ENCODE results near the gene SBSN. TPM values are rescaled to one million over a fixed set of nuclear protein-coding genes. Genes with fewer than 3 reads are reported as not detected.

The SBSN gene
- total RNA-seq, 1 experiment from 2014 or later: 0.15 TPM

- H3K14ac ChIP-seq (ENCODE audit: insufficient read depth, low read length): no peak overlapping the region
- no peaks in the 10 kb centered on the region for H3K79me2 ChIP-seq (ENCODE audit: insufficient read depth, low read length)
- H3K4me2 ChIP-seq (ENCODE audit: insufficient read depth, insufficient read length, low read length): no peak overlapping the region
- peaks cover 4% of the 10 kb centered on the region for H3K23me2 ChIP-seq (ENCODE audit: insufficient read length, low read depth, low read length, poor library complexity, severe bottlenecking)
- H2BK15ac ChIP-seq (ENCODE audit: low read depth, low read length): no peak overlapping the region
- H3K27ac ChIP-seq (ENCODE audit: insufficient read length, low read depth, low read length): no peak overlapping the region
- no peak overlapping the region for H2AFZ ChIP-seq (ENCODE audit: low read length)
- Mint-ChIP-seq H3K27me3 (ENCODE audit: low read depth) (peaks cover 27% of the 10 kb centered on the region), H3K36me3 (ENCODE audit: insufficient read depth in 1 of 3, low read depth in 3 of 3) (no peaks in the 10 kb centered on the region; a peak in 1 of 7 replicates), H3K9me3 (no peaks in the 10 kb centered on the region; a peak in 1 of 5 replicates), H3K4me3 (no peak overlapping the region; a peak in 1 of 5 replicates), H3K27ac (no peak overlapping the region; a peak in 1 of 7 replicates), H3K4me1 (peaks cover 20 to 37% of the 10 kb centered on the region in 2 experiments)
- no peaks in the 10 kb centered on the region for H3K9me3 ChIP-seq (ENCODE audit: control insufficient read depth, low read depth, low read length)
- H3K18ac ChIP-seq (ENCODE audit: insufficient read length, low read depth, low read length): no peak overlapping the region
- H3K4ac ChIP-seq (ENCODE audit: low read depth, low read length): no peak overlapping the region
- H4K8ac ChIP-seq (replicated peaks; ENCODE audit: insufficient read length, low read depth, low read length): no peak overlapping the region
- no peaks in the 10 kb centered on the region for H4K20me1 ChIP-seq (ENCODE audit: control insufficient read depth, insufficient read depth, insufficient read length)
- H3K79me1 ChIP-seq (ENCODE audit: insufficient read depth, low read depth, low read length, poor library complexity, severe bottlenecking): no peaks in the 10 kb centered on the region
- H2BK20ac ChIP-seq (ENCODE audit: low read depth, low read length, poor library complexity, severe bottlenecking): no peak overlapping the region
- no peak overlapping the region for H2BK5ac ChIP-seq (ENCODE audit: insufficient read length, low read length)
- no peaks in the 10 kb centered on the region for H3K4me1 ChIP-seq (ENCODE audit: insufficient read depth, low read length)
- H3T11ph ChIP-seq (ENCODE audit: low read length): no peak overlapping the region
- no peak for TF ChIP-seq CTCF (conservative IDR thresholded peaks at IDR 0.05)
- H3K9ac ChIP-seq (ENCODE audit: extremely low read depth, insufficient read length, low read length): no peak overlapping the region
- no peak overlapping the region for H2AK5ac ChIP-seq (ENCODE audit: insufficient read length, low read length)
- no peak for DNase-seq
- no peak overlapping the region for H3K56ac ChIP-seq (ENCODE audit: insufficient read length, low read depth, low read length)
- H4K91ac ChIP-seq (ENCODE audit: insufficient read length, low read depth, low read length): no peak overlapping the region
- WGBS (ENCODE audit: extremely low coverage, insufficient read length, low lambda C conversion rate): no CpG with 5 or more reads among the region's 2 CpGs
- no peak overlapping the region for H2BK12ac ChIP-seq (ENCODE audit: insufficient read length, low read depth, low read length)
- no peak overlapping the region for H2BK120ac ChIP-seq (ENCODE audit: low read depth, low read length, poor library complexity, severe bottlenecking)
- H4K5ac ChIP-seq (ENCODE audit: insufficient read length, low read depth, low read length): no peak overlapping the region
- H3K23ac ChIP-seq (ENCODE audit: insufficient read length, low read depth, low read length): no peak overlapping the region
- no peaks in the 10 kb centered on the region; the same call in none of the 2 replicates for H3K27me3 ChIP-seq (ENCODE audit: insufficient read depth, low read length)
Observed at GRCh38 chr19:35517342-35517741, 10.8 kb downstream of the SBSN start.
